Activated CD8-positive, alpha-beta memory T cell treated with anti-CD3 and anti-CD28 coated beads for 4 hours (primary cell): ENCODE measurements around the gene MAPK1.
"Not testable (repeated sequence)": the region's sequence is repeated elsewhere in the genome, so short reads cannot be mapped to it uniquely, and the experiment has no call there.

Experiments used
- DNase-seq, 2 donors: peaks; one replicate each; pipeline ENCODE4 v3.0.0-alpha.2; 2020; ENCODE audit warnings: low read depth in 2 of 2

Gene MAPK1

DNA sequence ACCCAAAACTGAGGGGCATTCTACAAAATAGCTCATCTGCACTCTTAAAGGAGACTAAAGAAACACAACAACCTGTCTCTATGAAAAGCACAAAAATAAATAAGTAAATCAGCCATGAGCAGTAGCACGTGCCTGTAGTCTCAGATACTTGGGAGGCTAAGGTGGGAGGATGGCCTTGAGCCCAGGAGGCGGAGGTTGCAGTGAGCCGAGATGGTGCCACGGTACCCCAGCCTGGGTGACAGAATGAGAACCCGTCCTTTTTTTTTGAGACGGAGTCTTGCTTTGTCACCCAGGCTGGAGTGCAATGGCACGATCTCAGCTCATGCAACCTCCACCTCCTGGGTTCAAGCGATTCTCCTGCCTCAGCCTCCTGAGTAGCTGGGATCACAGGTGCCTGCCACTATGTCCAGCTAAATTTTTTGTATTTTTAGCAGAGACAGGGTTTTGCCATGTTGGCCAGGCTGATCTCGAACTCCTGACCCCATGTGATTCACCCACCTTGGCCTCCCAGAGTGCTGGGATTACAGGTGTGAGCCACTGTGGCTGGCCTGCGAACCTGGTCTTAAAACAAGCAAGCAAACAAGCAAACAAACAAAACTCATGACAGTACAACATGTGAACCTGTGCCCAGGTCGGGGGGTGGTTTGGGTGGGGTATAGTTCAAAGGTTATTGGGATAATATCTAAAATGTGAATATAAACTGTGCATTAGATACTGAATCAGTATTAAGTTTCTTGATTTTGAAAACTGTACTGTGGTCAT, 76.4 kb downstream of the MAPK1 start:
- DNase-seq, result not testable (repeated sequence)

DNA sequence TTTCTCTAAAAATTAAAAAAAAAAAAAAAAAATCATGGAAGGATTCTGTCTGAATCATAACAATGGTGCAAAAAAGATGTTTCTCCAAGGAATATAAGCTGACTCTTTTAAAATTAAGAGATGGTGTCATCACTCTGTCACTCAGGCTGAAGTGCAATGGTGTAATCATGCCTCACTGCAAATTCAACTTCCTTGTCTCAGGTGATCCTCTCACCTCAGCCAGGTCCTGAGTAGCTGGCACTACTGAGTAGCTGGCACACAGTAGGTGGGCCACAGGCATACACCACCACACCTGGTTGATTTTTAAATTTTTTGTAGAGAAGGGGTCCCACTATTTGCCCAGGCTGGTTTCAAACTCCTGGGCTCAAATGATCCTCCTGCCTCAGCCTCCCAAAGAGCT, 77.1 kb downstream of the MAPK1 start:
- DNase-seq, result no peak

DNA sequence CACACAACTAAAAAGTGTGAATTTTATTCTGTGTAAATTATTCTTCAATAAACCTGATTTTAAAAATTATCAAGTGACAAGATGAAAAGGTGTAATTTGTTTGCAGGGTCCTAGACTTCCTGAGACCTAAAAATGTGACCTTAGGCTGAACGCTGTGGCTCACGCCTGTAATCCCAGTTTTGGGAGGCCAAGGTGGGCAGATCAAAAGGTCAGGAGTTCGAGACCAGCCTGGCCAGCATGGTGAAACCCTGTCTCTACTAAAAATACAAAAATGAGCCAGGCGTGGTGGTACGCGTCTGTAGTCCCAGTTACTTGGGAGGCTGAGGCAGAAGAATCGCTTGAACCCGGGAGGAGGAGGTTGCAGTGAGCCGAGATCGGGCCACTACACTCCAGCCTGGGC, 79.9 kb downstream of the MAPK1 start:
- not testable (repeated sequence) for DNase-seq

DNA sequence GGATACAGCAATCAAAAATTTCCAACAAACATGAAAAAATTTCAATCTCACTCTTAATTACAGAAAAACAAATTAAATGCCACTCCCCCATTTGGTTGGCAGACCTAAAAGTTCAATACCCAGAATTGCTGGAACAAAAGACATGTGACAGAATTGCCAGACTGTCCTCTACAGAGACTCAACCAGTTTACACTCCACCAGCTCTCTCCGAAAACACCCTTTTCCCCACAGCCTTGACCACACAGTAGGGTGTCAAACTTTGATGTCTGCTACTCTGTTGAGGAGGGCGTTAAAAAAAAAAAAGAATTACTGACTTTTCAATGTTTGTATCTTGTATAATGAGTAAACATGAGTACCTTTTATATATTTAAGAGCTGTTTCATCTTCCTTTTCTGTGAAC, 87.2 kb downstream of the MAPK1 start:
- DNase-seq, result no peak

DNA sequence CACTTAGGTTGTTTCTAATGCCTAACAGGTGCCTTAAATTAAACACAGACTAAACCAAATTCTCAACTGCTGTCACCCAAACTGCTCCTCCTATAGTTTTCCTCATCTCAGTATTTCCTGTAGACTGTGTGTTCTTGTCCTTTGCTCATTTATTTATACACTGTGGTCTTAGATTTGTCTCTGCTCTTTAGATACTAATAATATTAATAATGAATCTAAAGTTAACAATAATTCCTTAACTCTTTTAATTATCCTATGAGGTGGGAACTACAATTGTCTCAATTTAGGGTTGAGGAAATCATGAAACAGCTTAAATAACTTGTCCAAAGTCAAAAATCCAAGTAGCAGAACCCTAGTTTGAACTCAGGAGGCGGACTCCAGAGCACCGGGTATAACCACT, 88.0 kb downstream of the MAPK1 start:
- DNase-seq, result no peak

DNA sequence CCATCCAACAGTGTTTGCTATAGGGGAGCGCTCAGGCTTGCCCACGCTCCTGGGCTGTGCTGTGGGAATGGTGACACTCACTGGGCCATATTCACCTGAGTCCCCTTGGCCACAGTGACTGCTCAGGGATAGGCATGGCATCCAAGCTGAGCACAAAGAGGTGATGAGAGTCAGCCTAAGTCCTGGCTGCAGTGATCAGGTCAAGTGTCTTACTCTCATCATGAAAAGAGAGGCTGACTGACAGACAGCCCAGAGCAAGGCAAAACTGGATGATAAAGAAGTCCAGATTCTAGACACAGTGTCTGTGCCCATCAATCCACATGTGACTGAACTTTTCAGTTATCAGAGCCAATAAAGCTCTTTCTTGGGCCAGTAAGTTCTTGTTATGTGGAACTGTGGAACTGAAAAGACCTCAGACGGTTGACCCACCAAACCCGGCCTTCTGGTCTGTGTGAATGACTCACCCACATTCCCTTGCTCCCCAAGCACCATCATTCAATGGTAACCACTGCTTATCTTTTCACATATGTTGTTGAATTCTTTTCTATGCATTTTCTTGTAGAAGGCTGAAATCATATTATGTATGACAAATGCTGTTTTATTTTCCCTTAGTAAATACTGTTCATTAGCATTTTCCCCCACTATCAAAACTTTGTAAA, 88.6 kb downstream of the MAPK1 start:
- DNase-seq, result no peak

DNA sequence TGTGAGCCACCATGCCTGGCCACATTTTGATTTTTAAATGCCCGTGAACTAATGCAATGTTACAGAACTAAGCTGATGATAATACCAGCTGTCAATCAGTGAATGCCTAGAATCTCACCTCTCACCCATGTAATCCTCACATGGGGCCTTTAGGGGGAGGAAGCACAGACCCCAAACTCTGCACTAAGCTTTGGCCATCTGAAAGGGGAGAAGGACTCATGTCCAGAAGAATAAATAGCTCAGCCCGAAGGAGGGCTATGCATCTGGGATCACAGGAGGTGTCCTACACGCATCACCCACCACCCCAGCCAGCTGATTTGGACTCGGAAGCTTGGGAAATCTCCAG, 95.8 kb downstream of the MAPK1 start:
- no peak for DNase-seq

DNA sequence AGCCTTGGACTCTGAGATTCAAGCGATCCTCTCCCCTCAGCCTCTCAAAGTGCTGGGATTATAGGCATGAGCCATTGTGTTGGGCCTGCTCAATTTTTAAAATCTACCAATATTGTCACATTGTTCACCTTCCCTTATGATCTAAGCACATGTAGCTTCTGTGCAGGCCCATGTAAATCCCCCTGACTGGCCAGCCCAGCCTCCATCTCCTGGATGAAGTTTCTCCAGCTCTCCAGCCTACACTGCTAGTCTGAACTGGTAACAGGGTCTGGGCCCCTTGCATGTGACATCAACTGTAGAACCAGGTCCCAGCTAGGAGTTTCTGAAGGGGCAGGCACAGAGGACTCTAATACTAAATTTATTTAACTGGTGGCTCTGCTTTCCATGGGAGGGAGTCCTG, 99.0 kb downstream of the MAPK1 start:
- DNase-seq, result no peak

DNA sequence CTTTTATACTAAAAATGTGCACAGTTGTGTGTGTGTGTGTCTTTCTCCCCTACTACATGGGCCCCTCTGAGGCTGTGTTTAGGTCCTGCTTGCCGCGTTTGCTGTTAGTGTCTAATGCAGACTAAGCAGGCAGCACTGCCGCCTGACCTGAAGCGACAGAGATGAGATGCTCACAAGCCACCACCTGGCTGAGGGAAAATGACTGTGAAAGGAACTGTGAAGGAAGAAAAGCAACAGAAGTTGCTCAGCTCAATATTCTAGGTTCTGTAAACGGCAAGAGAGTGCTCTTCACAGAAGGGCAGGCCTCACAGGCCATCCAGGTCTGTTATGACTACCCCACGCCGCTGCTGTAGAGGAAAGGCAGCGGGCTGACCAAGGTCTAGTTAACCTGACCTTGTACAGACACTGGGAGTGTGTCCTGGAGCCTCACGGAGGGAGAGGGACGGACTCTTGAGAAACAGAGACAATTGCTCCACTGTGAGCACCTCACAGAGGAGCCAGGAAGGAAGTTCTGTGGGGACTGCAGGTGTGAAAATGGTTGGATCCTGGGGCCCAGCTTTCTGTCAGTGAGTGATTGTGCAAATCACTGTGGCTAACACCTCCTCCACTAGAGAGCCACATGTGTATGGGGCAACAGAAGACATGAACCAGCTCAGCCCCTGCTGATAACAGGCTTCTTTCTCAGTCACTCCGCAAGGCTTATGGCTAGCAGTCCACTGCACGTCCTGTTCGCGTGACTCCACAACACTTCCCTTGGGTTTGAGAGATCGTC, 100.6 kb downstream of the MAPK1 start:
- peak; percentile 40 to 51 for DNase-seq

DNA sequence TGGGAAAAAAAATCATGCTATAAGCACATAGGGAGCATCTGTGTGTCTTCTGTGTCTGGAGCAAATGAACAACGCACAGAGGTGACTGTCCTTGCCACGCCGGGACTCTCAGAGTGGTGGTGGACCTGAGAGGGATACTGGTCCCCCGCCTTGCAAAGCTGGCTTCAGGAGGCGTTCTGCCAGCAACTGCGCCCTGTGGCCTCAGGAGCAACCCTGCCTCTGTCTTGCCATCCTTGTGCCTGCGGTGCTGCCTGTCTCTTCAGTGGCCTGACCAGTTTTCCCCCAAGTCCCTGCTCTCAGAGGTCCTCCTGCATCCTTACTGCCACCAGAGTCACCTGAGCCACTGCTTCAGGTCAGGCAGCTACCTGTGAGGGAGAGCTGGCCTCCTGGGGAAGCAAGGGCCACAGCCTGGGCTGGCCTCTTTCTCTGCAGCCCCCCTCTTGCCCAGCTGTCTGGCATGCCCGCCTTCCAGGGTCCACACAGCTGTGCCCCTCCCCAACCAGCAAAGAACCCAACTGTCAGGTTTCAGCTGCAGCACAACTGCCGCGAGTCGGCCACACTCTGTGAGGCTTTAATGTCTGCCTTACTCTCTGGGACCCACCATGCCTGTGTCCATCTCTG, 101.4 kb downstream of the MAPK1 start:
- DNase-seq, result no peak

DNA sequence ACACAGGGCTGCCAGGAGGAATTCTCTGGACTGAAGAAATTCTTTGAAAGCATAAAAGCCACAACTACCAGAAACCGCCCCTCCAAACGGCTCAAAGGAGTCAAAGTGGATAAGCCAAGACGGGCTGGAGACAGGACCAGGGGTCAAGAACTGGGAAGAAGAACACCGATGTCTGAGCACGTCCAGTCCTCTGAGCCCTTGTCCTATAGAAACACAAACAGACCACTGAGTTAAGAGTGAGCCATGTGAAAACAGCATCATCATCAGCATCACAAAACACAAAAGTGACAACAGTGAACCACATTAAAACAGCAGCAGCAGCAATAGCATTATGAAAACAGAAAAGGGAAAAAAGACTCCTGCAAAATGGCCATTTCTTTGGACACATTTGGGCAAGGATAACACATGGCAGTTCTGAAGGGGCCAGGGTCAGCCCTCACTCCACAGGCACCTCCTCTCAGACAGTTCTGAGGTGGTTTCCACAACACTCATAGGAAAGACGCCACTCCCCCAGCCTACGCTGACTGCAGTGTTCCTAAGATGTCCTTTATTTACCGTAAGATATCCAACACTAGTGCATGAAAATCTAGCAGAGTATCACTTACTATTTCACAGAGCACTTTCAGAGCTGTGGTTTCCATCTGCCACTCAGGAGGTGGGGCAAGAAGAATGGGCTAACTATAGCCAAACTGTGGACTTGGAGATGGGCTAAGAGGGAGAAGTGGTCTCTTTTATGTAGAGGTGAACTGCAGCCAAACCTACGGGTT, 103.2 kb downstream of the MAPK1 start:
- no peak for DNase-seq

DNA sequence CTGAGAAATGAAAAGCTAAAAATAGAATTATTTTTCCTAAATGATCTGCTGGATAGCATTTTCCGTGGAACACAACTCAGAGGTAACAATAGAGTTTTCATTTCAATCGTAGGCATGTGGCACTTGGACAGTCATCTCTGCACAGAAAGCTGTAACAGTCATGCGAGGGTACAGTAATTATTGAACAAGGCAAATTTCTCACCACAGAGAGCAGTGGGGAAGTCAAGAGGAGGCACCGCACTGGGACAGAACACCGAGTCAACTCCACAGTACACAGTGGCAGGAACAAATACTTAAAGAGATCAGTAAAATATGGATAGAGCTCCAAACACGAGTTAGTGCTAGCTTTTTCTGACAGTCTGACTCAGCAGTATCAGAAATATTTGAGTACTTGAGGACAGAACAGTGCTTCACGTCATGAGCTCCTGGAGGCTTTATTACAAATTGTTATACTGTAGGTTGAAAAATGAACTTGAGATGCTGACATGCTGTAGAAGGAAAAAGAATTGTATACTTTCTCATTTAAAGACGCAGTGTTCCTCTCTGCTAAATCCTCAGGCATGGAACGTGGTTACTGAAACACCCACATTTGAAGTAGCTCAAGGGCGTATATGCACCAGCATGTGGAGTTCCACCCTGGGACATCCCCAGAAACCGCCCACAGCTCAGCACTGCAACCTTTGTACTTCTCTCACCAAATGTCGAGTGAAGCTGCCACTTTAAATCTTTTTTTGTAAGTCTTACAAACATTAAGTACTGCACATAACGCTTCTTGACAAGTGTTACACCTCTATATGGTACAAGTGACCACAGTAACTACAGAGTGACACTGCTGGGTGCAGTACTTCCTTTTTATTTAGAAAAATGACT, 104.5 kb downstream of the MAPK1 start:
- DNase-seq, result peak; percentile 25 to 33

DNA sequence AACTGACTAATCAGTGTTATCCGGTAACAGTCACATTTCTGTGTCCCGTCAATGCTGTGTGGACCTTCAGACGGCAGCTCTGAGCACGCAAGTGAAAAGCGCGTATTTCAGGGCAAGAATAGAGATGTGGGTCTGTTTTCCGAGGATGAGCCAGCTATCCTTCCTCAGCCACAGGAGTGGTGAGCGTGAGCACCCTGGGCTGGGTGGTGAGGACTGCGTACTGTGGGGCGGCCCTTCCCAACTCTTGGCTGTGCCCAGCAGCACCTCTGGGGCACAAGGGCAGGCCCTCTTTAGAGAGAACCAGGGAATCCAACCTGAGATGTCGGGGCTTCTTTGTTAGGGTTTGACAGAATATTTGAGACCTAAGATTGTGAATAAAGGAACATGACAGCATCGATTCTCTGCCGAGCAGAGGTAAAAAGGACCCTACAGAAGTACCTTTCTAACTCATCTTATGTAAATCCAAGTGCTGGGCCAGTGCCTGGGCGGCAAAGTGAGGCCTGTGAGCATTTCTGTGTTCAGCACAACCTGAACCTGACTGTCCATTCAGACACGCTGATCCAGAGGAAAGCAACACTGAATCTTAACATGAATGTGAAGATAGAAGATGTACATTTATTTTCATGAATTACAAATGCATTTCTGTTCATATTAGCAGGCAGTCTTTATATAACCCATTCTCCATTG, 105.3 kb downstream of the MAPK1 start:
- DNase-seq, result no peak

DNA sequence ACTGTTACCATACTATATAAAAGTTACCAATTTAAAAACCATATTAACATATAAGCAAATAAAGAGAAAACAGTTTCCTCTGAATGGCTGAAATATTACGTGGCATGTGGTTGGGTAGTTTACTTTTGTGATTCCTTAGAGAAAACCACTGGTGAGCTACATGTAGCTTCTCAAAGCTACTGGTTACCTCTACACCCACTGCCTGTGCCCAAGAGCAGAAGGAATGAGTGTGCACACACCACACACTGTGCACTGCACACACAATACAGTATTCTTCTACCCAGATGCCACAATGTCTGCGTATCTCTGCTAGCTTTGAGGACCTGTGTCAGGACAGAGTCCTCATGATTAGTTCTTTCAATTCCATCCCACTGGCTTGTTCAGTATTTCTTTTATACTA, 106.4 kb downstream of the MAPK1 start:
- DNase-seq, result no peak

DNA sequence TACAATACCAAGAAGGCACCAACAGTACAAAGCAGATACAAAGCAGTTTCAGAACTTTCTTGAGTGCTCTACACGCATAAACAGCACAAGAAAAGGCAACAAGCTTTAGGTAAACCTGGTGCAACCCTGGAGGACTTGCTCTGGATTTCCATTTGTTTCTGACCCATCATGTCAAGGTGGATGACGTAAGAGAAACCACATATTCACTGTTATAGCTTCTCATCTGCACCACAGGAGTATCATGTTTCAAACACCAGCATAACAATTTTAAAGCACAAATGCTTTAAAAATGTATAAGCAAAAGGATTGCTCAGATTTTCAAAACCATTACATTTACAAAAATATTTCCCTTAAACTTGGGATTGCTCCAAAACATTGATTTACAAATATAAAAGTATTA, 106.8 kb downstream of the MAPK1 start:
- no peak for DNase-seq

DNA sequence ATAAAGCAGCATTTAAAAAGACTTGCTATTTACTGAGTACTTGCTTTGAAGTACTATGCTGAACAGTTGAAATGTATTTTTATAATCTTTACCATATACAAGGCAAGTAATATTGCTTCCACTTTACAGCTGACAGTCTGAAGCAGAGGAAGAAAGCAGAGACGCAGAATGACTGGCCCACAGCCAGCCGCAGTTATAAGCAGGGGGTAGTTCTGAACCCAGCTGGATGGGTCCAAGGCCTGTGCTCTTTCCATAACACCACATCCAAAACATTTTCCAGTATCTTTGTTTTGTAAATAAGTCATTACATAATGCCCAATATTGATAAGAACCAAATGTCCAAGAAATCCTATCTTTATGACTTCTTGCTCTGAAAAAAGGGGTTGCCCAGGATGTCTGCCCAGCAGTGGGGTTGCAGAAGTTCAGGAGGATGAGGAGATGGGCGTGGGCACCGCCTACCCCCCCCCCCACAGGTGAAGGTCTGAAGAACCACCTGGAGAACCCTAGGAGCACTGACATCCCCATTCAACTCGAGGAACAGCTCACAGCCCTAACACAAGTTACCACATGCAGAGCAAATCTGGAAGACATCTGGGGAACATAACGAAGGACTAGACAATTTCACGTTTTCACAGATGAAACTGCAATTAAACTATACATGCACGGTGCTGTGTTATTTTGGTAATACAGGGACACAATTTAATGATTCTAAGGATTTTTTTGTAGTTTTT, 107.6 kb downstream of the MAPK1 start:
- no peak for DNase-seq

DNA sequence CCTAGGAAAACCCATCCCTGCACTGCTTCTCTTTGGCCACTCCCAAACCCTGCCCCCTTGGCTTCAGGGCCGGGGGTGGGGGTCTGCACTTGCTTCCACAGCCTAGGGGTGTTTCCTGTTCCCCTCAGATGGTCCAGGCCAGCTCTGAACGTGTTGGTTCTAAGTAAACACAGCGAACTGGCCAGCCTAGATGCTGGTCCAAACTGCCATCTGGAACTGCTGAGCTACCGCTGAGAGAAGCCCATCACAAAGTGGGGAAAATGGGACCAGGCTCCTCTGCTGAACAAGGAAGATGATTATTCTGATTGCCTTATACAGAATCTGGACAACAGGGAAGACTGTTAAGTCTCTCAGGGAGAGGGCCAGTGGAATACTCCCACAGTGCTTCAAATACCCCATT, 108.4 kb downstream of the MAPK1 start:
- no peak for DNase-seq

DNA sequence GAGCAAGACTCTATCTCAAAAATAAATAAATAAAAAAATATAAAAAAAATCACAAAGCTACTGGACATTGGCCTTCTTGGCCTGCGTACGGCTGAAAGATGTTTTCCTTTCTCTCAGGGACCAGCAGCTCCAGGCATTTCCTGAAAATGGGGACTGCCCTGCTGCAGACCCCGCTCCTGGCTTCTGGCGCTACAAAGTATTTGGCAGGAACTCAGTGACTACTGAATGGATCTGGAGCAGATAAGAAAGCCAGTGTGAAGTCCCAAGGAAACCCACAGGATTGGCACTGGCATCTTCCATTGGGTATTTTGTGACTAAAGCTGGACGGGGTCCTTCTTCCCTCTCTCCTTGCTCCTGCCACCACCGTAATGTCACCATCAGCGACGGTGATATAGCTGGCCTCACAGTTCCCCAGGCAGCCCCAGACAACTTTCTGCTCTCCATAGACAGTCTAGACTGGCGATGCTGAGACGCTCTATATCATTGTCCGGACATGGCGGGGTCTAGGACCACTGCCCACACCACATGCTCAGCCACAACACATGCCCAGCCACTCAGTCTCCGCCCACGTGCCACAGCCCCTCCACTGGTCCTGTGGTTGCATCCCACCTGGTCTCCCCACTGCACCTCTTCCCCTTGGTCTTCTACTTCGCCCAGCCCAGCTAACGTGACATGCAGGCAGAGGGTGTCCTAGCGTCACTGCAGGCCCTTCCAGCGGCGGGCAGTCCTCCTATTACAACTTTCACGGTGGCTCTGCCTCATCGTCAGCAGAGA, 109.2 kb downstream of the MAPK1 start:
- no peak for DNase-seq

DNA sequence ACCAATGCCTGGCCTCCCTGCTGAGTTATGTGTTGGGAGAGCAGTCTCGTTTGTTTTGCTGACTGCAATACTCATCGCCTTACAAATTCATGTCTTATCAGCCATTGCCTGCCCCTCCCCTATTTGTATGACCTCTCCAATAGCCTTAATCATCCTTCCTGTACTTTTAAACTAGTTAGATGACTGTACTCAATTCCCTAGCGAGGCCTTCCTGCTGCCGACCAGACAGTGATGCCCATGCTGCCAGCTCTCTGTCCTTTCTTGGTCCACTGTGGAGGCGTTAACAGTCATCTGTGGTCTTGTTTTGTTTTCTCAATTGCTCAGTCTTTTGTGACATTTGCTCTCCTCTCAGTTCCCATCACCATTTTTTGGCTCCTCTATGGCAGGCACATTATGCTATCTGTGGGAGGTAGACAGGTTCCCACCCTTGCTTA, 111.6 kb downstream of the MAPK1 start:
- no peak for DNase-seq
